HG03565 (cell line): ENCODE data around the gene SLC35B4.
"Not testable (repeated sequence)": the region's sequence is repeated elsewhere in the genome, so short reads cannot be mapped to it uniquely, and the experiment has no call there.

Source experiments
- ATAC-seq: cut with Tn5 transposase; IDR thresholded peaks from one replicate; pipeline ENCODE4 v1.9.1; 2021; ENCODE audit warnings: mild to moderate bottlenecking, moderate library complexity; ENCODE audit not compliant: unreplicated experiment

The SLC35B4 gene

DNA sequence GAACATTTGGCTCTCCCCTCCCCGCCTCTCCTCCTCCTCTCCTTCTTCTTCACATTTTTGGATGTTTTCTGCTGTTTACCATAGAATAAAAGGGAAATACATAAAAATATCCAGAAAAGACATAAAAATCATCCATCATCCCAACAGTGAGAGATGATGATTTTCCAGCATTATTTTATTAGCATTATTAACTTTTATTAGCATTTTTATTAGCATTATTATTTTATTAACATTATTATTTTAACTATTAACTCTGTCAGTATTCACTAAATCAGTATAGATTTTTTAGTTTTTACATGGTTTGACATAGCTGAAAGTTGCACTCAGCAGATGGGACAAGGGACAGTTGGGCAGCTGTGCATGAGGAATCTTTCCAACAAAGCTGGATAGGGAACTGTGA is 16.2 kb upstream of the SLC35B4 start:
- no peak for ATAC-seq

DNA sequence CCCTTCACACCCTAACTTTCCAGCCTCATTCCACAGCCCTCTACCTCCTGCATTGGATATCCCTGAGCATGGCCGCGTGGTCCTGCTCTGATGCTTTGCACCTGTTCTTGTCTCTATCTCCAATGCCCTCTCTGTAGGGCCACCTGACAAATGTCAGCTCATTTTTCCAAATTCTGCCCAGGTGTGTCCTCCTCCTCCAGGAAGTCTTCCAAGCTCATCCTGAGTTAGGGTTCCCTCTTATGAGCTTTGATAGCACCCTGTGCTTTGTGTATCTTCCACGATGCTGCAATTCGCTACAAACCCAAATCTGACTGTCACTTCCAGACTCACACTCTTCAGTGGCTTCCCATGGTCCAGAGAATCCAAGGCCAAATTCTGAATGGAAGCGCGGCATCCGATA is 14.7 kb upstream of the SLC35B4 start:
- ATAC-seq: no peak

DNA sequence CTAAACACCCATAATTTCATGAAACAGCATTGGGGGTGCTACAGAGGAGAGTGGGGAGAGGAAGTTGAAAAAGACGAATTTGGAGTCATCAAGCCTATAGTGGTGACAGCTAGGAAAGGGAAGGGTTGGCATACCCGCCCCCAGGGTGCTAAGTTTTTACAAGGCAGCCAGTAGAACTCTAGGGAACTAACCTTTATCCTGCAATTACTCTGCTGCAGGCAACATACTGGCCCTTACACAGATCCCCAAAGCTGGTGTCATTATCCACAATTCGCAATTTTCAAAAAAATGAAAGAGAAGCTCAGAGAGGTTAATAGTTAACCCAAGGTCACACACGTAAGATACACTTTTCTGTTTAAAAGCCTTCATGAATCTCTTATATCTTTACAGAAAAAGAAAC is 14.2 kb upstream of the SLC35B4 start:
- ATAC-seq: no peak

DNA sequence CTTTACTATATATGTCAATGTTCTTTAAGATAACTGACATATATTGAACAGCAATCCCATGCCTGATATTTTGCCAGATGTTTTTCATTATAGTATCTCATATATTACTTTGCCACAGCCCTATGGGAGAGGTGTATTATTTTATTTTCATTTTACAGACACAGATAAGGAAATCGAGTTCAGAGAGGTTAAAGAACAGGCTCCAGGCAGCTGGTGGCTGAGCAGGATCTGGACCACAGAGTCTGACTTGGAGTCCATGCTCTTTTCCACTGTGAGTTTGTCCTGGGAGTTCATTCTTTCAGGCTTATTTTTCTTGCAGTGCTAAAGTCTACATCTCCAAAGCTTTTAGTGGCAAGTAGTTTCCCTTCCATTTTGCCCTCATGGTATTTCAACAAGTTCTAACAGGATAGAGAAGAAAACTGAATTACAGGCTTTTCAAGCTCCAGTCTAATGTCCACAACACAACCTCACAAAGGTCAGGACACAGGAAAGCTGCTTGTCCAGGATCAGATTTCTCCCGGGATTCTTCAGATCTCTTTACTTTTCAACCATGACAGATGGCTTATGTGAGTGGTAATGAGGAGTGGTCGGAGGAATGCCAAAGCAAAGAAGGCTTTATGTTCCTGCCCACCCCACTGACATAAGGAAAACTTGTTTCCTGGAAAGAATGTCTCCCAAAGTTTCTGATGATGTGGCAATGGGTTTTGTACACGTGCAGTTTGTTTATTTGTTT is 13.1 kb upstream of the SLC35B4 start:
- ATAC-seq: no peak

DNA sequence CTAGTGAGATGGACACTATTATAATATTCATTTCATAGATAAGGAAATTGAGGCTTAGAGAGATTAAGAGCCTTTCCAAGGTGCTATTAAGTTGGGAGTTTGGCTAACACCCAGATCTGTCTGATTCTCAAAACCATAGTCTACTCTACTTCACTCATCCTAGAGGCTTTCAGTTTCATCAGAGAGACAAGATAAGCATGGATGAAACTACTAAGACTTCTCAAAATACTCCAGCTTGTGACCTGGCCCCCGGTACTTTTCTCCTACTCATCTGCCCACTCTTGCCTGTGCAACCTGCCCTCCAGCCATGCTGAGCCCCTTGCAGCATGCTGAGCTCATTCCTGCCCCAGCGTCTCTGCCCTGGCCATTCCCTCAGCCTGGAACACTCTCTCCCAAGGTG is 12.2 kb upstream of the SLC35B4 start:
- no peak for ATAC-seq

DNA sequence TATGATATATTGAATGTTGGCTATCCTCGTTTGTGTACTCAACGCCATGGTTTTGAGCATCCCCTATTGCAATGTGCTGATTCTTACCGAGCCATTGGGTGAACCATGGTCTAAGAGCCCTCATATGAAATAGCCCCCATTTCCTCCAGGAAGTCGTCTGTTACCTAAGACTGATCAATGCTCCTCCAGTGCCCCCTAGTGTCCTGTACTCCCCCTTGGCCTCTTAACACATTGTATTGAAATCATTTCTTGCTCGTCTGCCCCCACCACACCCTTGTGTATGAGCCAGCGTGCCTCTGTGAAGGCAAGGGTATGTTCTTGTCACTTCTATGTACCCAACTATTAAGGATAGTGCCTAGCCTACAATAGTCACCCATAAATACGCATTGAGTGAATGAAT is 11.2 kb upstream of the SLC35B4 start:
- ATAC-seq: peak; percentile 57

DNA sequence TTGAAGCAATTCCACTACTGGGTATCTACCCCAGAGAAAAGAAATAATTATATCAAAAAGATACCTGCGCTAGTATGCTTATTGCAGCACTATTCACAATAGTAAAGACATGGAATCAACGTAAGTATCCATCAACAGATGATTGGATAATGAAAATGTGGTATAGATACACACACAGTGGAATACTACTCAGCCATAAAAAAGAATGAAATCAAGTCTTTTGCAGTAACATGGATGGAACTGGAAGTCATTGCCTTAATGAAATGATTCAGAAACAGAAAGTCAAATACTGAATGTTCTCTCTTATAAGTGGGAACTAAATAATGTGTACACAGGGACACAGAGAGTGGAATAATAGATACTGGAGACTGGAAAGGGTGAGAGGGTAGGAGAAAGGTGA is 7.4 kb upstream of the SLC35B4 start:
- ATAC-seq: no peak

DNA sequence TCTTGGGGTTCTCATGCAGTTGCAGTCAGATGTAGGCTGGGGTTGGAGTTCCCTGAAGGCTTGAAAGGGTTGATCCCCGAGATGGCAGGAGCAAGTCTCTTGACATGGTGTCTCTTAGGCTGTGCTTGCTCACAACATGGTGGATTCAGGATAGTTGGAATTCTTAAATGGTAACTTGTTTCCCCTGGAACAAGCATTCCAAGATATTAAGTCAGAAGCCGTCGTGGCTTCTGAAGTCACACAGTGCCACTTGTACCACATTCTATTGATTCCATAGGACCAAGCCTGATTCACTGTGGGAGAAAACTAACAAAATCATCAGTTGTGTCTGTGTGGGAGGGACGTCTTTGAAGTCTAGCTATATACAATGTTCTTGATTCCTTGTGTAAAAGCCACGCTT is 3.5 kb upstream of the SLC35B4 start:
- no peak for ATAC-seq

DNA sequence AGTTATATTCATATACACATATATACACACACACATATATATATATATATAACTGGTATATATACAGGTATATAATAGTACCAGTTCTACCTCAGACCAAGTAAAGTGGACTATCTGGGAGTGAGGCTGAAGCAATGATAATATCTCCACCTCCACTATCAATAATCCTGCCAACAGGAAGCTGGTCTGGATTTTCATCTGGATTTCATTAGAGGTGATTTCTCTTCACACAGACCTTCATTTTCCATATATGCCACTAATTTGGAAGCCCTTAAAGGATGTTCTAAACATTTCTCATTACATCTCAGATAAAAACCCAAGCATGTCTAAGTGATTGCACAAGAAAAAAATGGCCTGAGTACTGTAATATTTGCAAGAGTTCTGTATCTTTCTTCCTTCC is 1.7 kb upstream of the SLC35B4 start:
- ATAC-seq: no peak

DNA sequence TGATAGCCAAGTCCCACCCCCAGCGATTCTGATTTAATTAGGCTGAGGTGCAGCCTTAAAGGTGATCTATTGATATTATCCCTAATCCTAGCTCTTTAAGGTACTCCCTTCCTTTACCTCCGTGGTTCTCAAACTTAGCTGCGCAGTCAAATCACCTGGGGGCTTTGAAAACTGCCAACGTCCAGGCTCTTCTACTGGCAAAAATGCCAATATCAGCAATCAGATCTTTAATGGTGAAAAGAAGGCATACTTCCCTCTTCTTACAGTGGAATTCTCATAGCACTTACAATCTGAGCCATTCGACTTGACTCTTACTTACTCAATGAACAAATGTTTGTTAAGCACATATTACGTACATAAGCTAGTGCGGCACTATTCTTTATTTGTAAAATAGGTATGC is 704 bp upstream of the SLC35B4 start:
- no peak for ATAC-seq

DNA sequence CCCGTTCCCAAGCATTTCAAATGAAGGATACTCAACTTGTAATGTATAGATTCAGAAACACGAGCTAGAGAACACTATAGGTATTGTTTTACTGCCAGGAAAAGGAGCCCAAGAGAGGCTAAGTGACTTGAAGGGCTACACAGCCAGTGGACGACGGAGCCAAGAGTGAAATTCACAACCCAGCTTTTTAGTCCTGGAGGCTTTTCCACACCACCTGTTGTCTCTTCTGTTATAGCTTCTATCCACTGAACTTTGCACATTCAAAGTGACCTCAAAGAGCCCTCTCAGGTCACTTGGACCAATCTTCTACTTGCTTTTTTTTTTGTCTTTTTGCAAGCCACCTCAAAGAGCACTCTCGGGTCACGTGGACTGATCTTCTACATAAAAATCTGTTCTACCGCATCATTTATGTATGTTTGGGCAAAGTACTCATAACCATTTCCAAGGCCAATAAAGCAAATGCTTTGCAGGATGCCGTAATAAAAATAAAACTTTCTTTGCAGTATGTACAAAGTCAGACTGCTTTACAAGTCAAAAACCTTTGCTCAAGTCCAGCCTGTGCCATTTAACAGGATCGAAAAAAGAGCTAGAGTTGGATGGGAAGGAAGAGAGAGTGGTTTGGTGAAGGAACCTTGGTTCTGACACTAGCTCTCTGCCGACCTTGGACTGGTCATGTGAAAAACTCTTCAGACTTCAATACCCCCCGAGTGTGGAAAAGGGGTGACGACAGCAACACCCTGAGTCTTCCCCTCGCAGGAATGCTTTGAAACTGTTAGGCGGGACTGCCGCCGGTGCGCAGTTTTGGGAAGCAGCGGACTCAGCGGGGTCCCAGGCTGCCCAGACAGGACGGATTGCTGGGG is 821 bp downstream of the SLC35B4 start:
- no peak for ATAC-seq

DNA sequence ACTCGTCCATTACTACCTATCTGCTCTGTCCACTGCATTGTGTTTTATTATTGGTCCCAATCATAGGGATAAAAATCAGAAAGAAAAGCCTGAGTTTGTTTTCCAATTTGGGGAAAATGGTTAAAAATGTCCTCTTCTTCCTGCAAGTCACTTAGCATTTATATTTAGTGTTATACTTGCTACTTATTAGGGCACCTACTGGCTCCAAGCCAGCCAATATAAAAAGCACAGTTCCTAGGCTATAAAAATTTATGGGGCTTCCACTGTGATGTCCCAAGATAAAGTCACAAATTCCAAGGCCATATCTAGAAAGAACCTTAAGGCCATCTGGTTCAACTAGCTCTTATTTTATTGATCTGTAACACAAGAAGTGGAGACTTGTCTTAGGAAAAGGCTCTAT is 3.2 kb downstream of the SLC35B4 start:
- ATAC-seq: no peak

DNA sequence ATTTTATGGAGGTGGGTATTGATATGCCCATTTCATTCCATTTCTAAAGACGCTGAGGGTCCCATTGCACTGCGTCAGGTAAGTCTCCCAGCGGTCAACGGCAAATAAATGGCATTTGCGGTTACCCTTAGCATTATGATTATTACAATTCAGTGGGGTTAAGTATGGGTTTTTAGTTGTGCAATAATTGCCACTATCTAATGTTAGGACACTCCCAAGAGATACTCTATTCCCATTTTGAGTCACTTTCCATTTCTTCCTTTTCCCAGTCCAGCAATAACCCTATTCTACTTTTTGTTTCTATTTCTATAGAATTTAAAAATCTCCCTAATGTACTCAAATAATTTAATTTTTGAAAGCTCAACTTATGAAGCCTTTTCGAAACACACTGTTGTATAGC is 4.0 kb downstream of the SLC35B4 start:
- no peak for ATAC-seq

DNA sequence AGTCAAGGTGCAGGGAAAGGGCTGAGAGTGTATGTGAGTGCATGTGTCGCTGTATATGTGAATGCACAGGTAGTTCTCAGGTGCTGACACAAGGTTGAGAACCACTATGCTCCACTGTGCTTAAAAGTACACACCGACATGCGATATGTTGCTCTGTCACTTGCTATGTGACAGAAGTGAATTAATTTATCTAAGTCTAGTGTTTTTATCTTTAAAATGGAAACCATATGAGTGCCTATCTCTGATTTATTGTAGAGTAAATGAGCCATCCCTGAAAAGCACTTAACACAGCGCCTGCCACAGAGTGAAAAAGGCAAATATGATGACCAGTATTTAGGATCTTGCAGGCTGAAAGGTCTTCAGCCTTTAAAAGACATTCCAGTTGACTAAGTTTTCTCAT is 4.9 kb downstream of the SLC35B4 start:
- ATAC-seq: no peak

DNA sequence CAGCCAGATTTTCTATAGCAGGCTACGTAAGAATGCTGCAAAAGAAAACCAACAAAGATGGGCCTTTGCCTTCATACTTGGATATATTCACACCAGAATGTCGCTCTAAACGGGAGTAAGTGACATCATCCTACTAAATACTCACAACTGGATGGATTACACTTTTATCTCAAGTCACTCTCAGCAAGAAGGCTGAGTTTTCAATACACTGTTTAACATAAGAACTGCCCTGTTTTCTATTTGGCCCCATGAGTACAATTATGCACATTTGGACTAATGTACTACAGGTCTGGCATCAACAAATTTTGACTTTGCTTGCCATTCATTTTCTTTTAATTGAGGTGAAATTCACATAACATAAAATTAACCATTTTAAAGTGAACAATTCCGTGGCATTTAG is 8.2 kb downstream of the SLC35B4 start:
- no peak for ATAC-seq

DNA sequence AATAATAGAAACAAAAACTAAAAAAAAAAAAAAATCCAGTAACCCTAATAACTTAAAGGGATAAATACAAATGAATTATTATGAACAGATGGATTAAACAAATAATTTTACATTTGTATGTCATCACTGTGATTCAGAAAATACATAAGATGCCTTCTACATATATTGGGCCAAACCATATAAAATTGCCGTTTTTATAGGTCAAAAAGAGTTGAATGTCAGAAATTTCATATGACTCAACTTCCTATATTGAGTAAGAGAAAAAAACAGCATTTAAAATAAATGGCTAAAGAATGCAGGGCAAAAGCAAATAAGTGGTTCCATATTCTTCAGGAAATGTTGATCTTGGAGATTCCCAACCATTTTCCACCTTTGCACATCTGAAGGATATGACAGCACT is 9.4 kb downstream of the SLC35B4 start:
- ATAC-seq: no peak

DNA sequence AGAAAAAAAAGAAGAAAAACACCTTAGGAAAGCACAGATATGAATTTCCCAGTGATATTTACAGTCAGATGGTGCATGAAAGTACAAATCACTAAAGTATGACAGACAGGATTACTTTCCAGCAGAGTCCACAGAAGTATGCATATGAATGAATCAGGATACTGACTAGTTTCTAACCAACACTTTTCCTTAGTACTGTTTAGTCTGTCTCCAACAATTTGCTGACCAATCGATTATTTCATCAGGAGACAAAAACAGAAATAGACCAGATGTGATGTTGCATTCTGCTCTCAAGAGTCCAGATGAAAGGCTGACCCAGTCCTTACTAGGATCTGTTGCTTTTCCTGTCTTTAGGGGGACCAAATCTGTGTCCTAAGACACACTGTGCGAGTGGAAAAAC is 14.6 kb downstream of the SLC35B4 start:
- ATAC-seq: no peak

DNA sequence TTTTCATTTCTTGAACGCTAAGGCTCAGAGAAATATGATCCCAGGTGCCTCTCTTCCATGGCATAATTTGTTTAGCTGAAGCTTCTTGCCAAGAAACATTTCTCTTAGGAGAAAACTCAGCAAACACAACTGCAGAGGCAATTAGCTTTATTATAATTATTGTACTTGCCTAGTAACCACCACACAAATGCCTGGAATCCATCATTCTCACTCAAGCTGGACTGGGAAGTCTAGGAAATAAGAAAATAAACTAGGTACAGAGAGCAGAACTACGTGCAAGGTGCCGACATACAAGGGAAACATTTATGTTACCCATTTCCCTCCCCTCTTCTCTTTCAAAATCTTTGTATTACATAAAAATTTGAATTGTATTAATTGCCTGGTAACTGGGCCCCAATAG is 15.1 kb downstream of the SLC35B4 start:
- no peak for ATAC-seq

DNA sequence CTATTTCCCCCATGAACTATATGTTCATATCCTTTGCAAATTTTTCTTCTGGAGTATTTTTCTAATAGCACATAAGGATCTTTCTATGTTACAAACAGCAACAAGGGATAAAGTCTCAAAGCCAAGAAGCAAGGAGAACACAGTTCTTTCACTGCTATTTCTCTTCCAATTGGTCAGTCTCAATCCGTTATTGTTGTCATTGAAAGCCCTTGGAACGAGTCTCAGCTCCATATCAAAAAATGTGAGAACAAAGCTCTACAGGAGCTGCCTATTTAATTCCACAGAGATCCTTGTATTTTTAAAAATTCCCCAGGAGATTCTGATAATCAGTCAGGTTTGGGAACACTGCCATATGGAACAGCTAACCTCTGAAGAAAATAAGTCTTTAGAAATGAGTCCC is 15.7 kb downstream of the SLC35B4 start:
- ATAC-seq: no peak

DNA sequence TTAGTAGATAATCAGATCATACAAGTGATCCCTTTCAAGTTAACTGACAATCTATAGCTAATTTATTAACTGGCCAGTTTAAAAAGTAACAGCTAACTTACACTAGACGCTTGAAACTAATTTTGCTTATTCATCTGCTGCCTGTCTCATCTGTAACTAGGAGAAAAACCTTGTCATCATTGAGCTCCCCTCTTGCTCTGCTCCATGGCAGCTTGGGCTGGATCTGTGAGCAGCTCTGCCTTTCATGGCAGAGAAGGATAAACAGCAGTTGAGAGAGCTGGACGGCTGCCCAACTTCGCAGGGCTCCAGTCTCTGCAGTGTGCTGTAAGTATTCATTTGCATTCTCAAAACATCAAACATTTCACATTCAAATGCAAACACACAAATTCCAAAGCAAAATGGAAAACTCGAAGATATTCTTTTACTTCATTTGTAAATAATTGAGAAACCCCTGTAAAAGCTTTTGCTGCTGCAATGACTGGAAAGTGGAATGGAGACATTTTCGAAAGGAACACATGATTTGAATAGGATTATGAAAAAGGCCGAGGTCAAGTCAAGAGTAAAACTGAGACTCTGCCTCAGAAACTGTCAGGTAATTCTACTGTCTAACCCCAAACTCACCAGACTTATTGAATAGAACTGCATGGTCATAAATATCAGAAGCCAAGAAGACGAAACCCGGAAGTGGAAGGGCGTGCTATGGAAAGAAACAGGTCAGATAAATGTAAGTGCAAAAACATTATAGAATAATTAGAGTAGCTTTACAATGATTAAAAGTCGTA is 17.6 kb downstream of the SLC35B4 start:
- ATAC-seq: no peak

DNA sequence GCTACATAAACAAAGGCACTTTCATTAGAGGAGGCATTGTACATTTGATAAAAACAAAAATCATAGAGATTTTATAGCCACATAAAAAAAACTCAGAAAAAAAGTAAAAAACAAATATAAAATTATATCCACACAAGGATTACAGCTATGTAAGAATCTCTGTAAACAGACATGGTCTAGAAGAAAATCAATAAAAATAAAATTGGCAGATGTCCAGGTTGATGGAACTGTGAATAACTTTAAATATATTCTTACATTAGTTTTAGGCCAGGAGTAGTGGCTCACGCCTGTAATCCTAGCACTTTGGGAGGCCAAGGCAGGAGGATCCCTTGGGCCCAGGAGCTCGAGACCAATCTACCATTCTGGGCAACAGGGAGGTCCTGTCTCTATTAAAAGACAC is 19.2 kb downstream of the SLC35B4 start:
- ATAC-seq: no peak

DNA sequence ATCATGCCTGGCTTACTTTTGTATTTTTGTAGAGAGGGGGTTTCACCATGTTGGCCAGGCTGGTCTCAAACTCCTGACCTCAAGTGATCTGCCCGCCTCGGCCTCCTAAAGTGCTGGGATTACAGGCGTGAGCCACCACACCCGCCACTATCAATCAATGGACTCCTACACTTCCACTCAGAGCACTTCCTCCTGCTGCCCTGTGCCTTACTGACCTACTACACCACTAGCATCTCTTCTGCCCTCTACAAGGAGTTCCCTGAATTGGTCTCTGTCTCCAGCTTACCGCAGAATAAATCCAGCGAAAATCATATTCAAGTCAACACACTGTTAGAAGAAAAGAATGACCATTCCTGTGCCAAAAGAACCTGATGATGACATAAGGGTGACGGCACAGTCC is 20.7 kb downstream of the SLC35B4 start:
- not testable (repeated sequence) for ATAC-seq
